ENCODE measurements around the gene ANKRD11.
A peak's percentile ranks its signal among the peaks of the same experiment; 100 is the strongest.
"Not testable (repeated sequence)": the region's sequence is repeated elsewhere in the genome, so short reads cannot be mapped to it uniquely, and the experiment has no call there.

ANKRD11 gene

DNA sequence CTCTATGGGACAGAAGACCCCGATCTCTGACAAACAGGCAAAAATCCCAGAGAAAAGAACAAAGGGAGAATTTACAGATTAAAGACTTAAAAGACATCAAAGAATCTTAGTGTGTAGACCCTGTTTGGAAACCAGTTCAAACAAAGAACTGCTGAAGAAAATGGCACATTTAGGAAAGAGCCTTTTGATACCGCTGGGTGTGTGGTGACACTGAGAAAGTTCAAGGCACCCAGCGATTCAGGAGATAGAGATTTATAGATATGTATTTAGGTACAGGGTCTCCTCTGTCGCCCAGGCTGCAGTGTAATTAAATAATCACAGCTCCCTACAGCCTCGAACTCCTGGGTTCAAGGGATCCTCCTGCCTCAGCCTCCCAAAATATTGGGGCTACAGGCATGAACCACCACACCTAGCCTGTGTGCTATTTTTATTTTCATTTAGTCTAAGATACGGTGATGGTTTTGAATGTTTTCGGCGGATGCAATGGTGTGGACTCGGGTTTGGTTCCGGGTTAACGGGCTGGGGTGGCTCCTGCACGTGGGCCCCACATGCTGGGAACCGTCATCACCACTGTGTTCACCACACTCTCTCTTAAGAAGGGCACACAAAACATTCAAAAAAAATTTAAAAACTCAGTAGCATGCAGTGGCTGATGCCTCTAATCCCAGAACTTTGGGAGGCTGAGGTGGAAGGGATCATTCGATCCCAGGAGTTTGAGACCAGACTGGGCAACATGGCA lies 158.8 kb downstream of the ANKRD11 start:
- Histone ChIP-seq H3K4me1 (ENCODE audit: insufficient read depth, low read length) (peaks cover 23% of the 10 kb centered on the region), H3K9me3 (ENCODE audit: insufficient read depth, low read depth, low read length) (no peaks in the 10 kb centered on the region), H3K27me3 (ENCODE audit: insufficient read depth, low read length) (no peaks in the 10 kb centered on the region), H3K27ac (ENCODE audit: low read length) (no peak overlapping the region), H3K36me3 (ENCODE audit: insufficient read depth, low read depth, low read length) (no peaks in the 10 kb centered on the region), H3K9ac (ENCODE audit: low read depth, low read length) (no peak overlapping the region), H3K4me3 (ENCODE audit: low read length) (no peak overlapping the region)

DNA sequence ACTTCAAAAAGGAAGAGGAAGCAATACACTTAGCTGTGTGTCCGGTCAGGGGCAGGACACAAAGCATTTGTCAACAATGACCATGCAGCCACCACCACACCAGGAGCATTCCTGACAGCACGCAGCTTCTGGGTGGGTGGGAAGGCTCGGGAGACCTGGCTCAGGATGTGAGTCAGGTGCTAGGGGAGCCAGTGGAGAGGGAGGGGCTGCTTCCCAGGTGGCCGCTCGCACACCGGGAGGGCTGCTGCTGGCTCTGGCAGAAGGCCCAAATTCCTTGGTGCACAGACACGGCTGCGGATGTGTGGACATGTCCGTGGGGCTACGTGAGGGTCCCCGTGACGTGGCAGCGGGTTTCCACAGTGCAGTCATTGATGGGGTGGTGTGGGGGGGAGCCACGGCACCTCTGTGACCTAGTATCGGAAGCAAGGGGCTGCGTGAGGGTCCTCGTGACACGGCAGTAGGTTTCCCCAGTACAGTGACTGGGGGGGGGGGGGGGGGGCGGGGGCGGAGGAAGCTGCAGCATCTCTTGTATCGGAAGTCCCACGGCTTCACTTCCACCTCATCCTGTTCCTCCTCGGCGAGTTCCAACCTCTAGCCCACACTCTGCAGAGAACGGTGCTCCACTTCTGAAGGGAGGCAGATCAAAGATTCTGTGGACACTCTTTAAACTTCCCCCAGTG lies 160.0 kb downstream of the ANKRD11 start:
- Histone ChIP-seq H3K36me3 (ENCODE audit: insufficient read depth, low read depth, low read length) (no peaks in the 10 kb centered on the region), H3K9ac (ENCODE audit: low read depth, low read length) (no peak overlapping the region), H3K27me3 (ENCODE audit: insufficient read depth, low read length) (no peaks in the 10 kb centered on the region), H3K9me3 (ENCODE audit: insufficient read depth, low read depth, low read length) (no peaks in the 10 kb centered on the region), H3K4me3 (ENCODE audit: low read length) (no peak overlapping the region), H3K4me1 (ENCODE audit: insufficient read depth, low read length) (peaks cover 31% of the 10 kb centered on the region), H3K27ac (ENCODE audit: low read length) (no peak overlapping the region)

DNA sequence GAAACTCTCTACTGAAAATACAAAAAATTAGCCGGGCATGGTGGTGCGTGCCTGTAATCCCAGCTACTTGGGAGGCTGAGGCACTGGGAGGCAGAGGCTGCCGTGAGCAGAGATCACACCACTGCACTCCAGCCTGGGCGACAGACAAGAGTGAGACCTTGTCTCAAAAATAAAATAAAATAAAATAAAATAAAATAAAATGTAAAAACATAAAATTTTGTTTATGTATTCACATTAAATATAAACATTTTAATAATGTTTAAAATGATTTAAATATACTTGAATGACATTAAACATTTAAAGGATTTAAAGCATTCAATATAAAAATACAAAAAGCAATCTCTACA lies 160.6 kb downstream of the ANKRD11 start:
- not testable (repeated sequence) for H3K9me3 ChIP-seq (ENCODE audit: insufficient read depth, low read depth, low read length); H3K36me3 ChIP-seq (ENCODE audit: insufficient read depth, low read depth, low read length); H3K27me3 ChIP-seq (ENCODE audit: insufficient read depth, low read length); H3K4me3 ChIP-seq (ENCODE audit: low read length); H3K27ac ChIP-seq (ENCODE audit: low read length); H3K9ac ChIP-seq (ENCODE audit: low read depth, low read length)
- peaks cover 31% of the 10 kb centered on the region for H3K4me1 ChIP-seq (ENCODE audit: insufficient read depth, low read length)

DNA sequence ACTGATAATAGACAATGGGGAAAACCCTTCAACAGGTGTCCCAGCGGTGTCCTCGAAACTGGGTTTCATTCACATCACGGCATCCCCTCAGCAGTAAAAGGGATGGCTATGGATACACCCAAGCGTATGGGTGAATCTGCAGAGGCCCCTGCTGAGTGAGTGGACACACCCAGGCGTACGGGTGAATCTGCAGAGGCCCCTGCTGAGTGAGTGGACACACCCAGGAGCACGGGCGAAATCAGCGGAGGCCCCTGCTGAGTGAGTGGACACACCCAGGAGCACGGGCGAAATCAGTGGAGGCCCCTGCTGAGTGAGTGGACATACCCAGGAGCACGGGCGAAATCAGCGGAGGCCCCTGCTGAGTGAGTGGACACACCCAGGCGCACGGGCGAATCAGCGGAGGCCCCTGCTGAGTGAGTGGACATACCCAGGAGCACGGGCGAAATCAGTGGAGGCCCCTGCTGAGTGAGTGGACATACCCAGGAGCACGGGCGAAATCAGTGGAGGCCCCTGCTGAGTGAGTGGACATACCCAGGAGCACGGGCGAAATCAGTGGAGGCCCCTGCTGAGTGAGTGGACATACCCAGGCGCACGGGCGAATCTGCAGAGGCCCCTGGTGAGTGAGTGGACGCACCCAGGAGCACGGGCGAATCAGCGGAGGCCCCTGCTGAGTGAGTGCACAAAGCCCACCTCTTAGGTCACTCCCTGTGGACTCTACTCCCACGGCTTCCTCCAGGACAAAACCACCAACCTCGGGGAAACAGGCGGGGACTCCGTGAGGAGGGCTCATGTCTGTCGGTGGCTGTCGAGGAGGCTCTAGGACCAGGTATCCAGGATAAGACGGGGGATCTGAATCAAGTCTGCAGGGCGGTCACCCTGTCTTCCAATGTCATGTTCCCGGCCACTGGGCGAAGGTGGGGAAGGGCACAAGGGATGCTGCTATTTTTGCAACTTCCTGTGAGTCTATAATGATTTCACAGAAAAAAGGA lies 161.7 kb downstream of the ANKRD11 start:
- not testable (repeated sequence) for H3K9me3 ChIP-seq (ENCODE audit: insufficient read depth, low read depth, low read length); H3K4me3 ChIP-seq (ENCODE audit: low read length); H3K27ac ChIP-seq (ENCODE audit: low read length); H3K36me3 ChIP-seq (ENCODE audit: insufficient read depth, low read depth, low read length); H3K9ac ChIP-seq (ENCODE audit: low read depth, low read length); H3K27me3 ChIP-seq (ENCODE audit: insufficient read depth, low read length)
- H3K4me1 ChIP-seq (ENCODE audit: insufficient read depth, low read length): peaks cover 30% of the 10 kb centered on the region

DNA sequence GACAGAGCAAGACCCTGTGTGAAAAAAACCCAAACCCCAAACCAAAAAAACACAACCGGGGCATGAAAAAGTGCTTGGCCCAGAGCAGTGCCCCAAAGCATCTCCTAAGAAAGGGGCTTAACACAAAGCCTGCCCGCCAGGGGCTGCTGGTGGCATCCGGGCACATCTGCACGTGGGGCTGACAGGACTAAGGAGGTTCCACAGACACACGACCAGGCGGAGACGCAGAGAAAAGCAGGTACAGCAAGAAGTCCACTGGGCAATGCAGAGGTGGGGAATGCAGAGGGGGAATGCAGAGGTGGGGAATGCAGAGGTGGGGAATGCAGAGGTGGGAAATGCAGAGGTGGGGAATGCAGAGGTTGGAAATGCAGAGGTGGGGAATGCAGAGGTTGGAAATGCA lies 163.6 kb downstream of the ANKRD11 start:
- Histone ChIP-seq H3K9me3 (ENCODE audit: insufficient read depth, low read depth, low read length) (no peaks in the 10 kb centered on the region), H3K4me3 (ENCODE audit: low read length) (no peak overlapping the region), H3K36me3 (ENCODE audit: insufficient read depth, low read depth, low read length) (no peaks in the 10 kb centered on the region), H3K27me3 (ENCODE audit: insufficient read depth, low read length) (no peaks in the 10 kb centered on the region), H3K27ac (ENCODE audit: low read length) (no peak overlapping the region), H3K4me1 (ENCODE audit: insufficient read depth, low read length) (peaks cover 34% of the 10 kb centered on the region), H3K9ac (ENCODE audit: low read depth, low read length) (no peak overlapping the region)

DNA sequence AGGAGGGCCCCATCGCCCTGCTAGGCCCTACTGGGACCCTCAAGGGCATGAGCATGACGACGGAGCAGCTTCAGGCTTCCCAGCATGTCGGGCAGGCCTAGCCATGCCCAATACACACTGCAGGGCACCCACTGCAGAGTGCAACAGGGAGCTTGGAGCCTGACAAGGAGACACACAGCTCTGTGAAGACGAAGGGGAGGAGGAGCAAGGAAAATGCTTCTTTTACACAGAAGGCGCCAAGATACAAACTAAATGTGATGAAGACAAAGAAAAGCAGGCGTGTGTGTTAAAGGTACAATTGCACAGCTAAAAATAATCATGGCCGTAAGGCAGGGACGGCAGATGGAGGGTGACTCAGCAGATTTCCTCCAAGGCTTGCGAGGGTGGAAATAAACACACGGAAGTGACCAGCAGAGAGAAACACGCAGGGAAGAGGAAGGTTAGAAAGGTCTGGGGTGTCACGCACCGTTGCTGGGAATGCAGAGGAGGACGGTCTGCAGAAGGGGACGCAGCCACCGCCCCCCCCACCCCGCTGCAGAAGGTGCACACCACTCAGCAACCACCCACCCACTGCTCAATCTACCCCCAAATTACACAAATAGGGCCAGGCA lies 164.4 kb downstream of the ANKRD11 start:
- H3K36me3 ChIP-seq (ENCODE audit: insufficient read depth, low read depth, low read length): no peaks in the 10 kb centered on the region
- no peaks in the 10 kb centered on the region for H3K27me3 ChIP-seq (ENCODE audit: insufficient read depth, low read length)
- H3K9me3 ChIP-seq (ENCODE audit: insufficient read depth, low read depth, low read length): no peaks in the 10 kb centered on the region
- no peak overlapping the region for H3K27ac ChIP-seq (ENCODE audit: low read length)
- no peak overlapping the region for H3K4me3 ChIP-seq (ENCODE audit: low read length)
- peak overlapping the region; percentile 22; the same call in 1 of the 2 replicates for H3K9ac ChIP-seq (ENCODE audit: low read depth, low read length)
- H3K4me1 ChIP-seq (ENCODE audit: insufficient read depth, low read length): peaks cover 38% of the 10 kb centered on the region

DNA sequence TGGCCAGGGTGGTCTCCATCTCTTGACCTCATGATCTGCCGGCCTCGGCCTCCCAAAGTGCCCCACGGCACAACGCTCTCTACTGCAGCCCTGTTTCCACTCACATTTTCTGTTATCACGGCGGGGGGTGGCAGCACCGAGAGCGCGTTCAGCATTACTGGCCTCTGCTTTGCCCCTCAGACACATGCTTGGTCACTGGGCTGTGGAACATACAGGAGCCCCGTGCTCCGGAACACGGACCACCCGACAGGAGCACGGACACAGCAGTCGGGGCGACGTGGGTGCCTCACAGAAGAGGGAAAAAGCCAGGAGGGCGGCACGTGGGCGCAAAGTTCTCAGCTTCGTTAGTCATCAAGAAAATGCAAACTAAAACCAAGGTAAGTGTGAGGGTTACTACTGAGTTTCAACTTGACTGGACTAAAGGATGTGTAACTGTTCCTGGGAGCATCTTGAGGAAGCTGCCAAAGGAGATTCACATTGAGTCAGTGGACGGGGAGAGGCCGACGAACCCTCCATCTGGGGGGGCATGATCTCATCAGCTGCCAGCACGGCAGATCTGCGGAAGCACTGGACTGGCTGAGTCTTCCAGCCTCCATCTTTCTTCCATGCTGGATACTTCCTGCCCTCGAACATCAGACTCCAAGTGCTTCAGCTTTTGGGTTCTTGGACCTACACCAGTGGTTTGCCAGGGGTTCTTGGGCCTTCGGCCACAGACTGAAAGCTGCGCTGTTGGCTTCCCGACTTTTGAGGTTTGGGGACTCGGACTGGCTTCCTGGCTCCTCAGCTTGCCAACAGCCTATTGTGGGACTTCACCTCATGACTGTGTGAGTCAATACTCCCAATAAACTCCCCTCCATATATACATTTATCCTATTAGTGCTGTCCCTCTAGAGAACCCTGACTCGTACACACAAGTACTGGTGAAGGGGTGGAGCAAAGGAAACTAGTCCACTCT lies 166.0 kb downstream of the ANKRD11 start:
- Histone ChIP-seq H3K4me1 (ENCODE audit: insufficient read depth, low read length) (peaks cover 41% of the 10 kb centered on the region), H3K9me3 (ENCODE audit: insufficient read depth, low read depth, low read length) (no peaks in the 10 kb centered on the region), H3K36me3 (ENCODE audit: insufficient read depth, low read depth, low read length) (no peaks in the 10 kb centered on the region), H3K9ac (ENCODE audit: low read depth, low read length) (no peak overlapping the region), H3K4me3 (ENCODE audit: low read length) (no peak overlapping the region), H3K27ac (ENCODE audit: low read length) (no peak overlapping the region), H3K27me3 (ENCODE audit: insufficient read depth, low read length) (no peaks in the 10 kb centered on the region)

DNA sequence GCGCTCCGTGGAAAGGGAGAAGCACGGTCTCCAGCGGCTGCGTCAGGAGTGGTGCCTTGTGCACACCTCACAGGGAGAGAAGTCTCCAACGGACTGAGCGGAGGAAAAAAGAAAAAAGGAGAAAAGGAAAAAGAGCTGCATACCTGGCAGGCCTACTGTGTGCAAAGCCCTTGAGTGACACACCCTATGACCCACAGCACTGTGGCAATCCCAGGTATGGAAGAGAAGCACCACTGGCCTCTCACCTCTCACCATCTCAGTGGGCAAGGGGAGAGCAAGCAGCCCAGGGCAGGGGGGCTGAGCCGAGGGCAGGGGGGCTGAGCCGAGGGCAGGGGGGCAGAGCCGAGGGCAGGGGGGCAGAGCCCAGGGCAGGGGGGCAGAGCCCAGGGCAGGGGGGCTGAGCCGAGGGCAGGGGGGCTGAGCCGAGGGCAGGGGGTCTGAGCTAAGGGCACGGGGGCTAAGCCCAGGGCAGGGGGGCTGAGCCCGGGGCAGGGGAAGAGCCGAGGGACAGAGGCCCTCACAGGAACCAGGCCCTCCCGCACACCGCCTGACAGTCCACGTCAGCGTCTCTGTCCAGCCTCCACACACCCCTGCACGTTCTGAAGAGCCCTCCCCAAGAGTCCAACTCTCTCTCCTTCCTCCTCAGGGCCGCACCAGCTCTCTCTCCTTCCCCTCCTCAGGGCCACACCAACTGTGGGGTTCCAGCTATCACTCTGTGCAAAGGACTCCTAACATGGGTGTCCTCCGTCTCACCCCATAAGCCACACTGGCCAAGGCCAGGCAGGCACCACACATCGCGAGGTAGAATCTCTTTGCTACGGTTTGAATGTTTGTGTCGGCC lies 167.0 kb downstream of the ANKRD11 start:
- Histone ChIP-seq H3K9ac (ENCODE audit: low read depth, low read length) (no peak overlapping the region; the same call in 1 of the 2 replicates), H3K36me3 (ENCODE audit: insufficient read depth, low read depth, low read length) (no peaks in the 10 kb centered on the region), H3K27me3 (ENCODE audit: insufficient read depth, low read length) (no peaks in the 10 kb centered on the region), H3K4me1 (ENCODE audit: insufficient read depth, low read length) (peaks cover 43% of the 10 kb centered on the region), H3K9me3 (ENCODE audit: insufficient read depth, low read depth, low read length) (no peaks in the 10 kb centered on the region), H3K27ac (ENCODE audit: low read length) (peak overlapping the region; percentile 40), H3K4me3 (ENCODE audit: low read length) (peak overlapping the region; percentile 24; the same call in 1 of the 2 replicates)

DNA sequence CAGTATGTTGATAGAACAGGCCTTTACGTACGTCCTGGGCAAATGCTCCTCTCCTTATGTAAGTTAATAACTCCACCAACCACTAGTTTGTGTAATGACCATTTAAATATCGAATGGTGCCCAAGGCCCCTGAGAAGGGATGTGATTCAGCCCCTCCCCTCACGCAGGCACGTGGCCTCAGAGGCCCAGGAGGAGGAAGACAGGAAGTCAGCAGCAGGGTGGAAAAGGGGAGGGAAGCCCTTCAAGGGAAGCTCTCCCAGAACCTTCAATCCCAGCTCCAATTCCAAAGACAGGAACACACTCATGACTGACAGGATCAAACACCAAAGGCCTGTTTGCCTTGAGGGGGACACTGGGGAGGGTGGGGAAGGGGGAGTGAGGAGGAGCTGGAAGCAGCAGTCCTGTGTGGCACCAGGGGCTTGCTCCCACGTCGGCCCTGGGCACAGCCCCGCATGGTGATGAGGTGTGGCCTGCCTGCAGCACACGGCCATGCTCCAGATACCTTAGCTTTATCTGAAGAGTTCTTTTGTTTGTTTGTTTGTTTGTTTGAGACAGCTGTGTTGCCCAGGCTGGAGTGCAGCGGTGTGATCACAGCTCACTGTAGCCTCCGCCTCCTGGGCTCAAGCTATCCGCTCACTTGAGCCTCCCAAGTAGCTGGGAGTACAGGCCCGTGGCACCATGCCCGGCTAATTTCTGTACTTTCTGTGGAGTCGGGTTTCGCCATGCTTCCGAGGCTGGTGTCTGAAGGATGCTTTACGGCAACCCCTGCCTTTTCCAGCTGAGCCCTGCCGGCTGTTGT lies 167.8 kb downstream of the ANKRD11 start:
- Histone ChIP-seq H3K36me3 (ENCODE audit: insufficient read depth, low read depth, low read length) (no peaks in the 10 kb centered on the region), H3K27ac (ENCODE audit: low read length) (peak overlapping the region; percentile 40), H3K9ac (ENCODE audit: low read depth, low read length) (peak overlapping the region; percentile 26; the same call in 1 of the 2 replicates), H3K4me1 (ENCODE audit: insufficient read depth, low read length) (peaks cover 38% of the 10 kb centered on the region), H3K27me3 (ENCODE audit: insufficient read depth, low read length) (no peaks in the 10 kb centered on the region), H3K4me3 (ENCODE audit: low read length) (peak overlapping the region; percentile 24; the same call in 1 of the 2 replicates), H3K9me3 (ENCODE audit: insufficient read depth, low read depth, low read length) (no peaks in the 10 kb centered on the region)
